ENCODE data around the gene DNM2. TPM values are rescaled to one million over a fixed set of nuclear protein-coding genes. Genes with fewer than 3 reads are reported as not detected.
A peak's percentile ranks its signal among the peaks of the same experiment; 100 is the strongest.

DNM2 gene
- total RNA-seq, 1 experiment from 2014 or later = 80.3 TPM

GRCh38 chr19:10690341-10690781, 27.5 kb upstream of the DNM2 start:
- DNase-seq (ENCODE audit: low read depth) = no peak

- DNase-seq (ENCODE audit: low read depth) = no peak
These were observed 26.5 kb upstream of the DNM2 start for GRCh38 chr19:10691178-10691881.

- DNase-seq (ENCODE audit: low read depth) = no peak
These were observed 26.0 kb upstream of the DNM2 start for GRCh38 chr19:10691883-10692282.

- DNase-seq (ENCODE audit: low read depth) = no peak
These were observed 25.1 kb upstream of the DNM2 start for GRCh38 chr19:10692673-10693264.

GRCh38 chr19:10694706-10695307, 23.1 kb upstream of the DNM2 start:
- no peak for DNase-seq (ENCODE audit: low read depth)

GRCh38 chr19:10695401-10696398, 22.2 kb upstream of the DNM2 start:
- DNase-seq (ENCODE audit: low read depth) = peak; percentile 68

GRCh38 chr19:10699650-10700335, 18.1 kb upstream of the DNM2 start:
- peak; percentile 55 for DNase-seq (ENCODE audit: low read depth)

- no peak for DNase-seq (ENCODE audit: low read depth)
These were observed 15.8 kb upstream of the DNM2 start for GRCh38 chr19:10701955-10702525.

GRCh38 chr19:10706990-10707389, 10.9 kb upstream of the DNM2 start:
- DNase-seq (ENCODE audit: low read depth) = no peak

- no peak for DNase-seq (ENCODE audit: low read depth)
These were observed 10.4 kb upstream of the DNM2 start for GRCh38 chr19:10707440-10707839.

GRCh38 chr19:10708291-10708690, 9.6 kb upstream of the DNM2 start:
- no peak for DNase-seq (ENCODE audit: low read depth)

GRCh38 chr19:10712045-10712444, 5.8 kb upstream of the DNM2 start:
- no peak for DNase-seq (ENCODE audit: low read depth)

GRCh38 chr19:10712754-10713153, 5.1 kb upstream of the DNM2 start:
- no peak for DNase-seq (ENCODE audit: low read depth)

- DNase-seq (ENCODE audit: low read depth) = no peak
These were observed 4.6 kb upstream of the DNM2 start for GRCh38 chr19:10713317-10713716.

- no peak for DNase-seq (ENCODE audit: low read depth)
These were observed 874 bp upstream of the DNM2 start for GRCh38 chr19:10717054-10717355.

GRCh38 chr19:10718205-10719196, 622 bp downstream of the DNM2 start:
- peak; percentile 32 for DNase-seq (ENCODE audit: low read depth)

- no peak for DNase-seq (ENCODE audit: low read depth)
These were observed 1.6 kb downstream of the DNM2 start for GRCh38 chr19:10719466-10719961.

- no peak for DNase-seq (ENCODE audit: low read depth)
These were observed 2.8 kb downstream of the DNM2 start for GRCh38 chr19:10720607-10721125.

GRCh38 chr19:10723591-10723990, 5.7 kb downstream of the DNM2 start:
- no peak for DNase-seq (ENCODE audit: low read depth)

Data from LHCN-M2 (cell line).